ENCODE measurements around the gene FAM72B. TPM values are rescaled to one million over a fixed set of nuclear protein-coding genes. Genes with fewer than 3 reads are reported as not detected.

FAM72B gene
- polyA plus RNA-seq, 1 donor from 2014 or later: 1.1 TPM

Other genes starting within 250 kb of the FAM72B start
- gene SRGAP2C, start 635 bp upstream of the FAM72B start, polyA plus RNA-seq: 2.7 TPM